Activated naive CD8-positive, alpha-beta T cell treated with anti-CD3 and anti-CD28 coated beads, Interleukin-2, amount 50 U/mL, for 24 hours (primary cell): ENCODE data around the gene GTPBP10.
A peak's percentile ranks its signal among the peaks of the same experiment; 100 is the strongest.
"Not testable (repeated sequence)": the region's sequence is repeated elsewhere in the genome, so short reads cannot be mapped to it uniquely, and the experiment has no call there.

Experiments used
- ATAC-seq: fragments of 150-1000 bp; cut with Tn5 transposase; one replicate; pipeline ENCODE4 v1.10.0; 2021
- DNase-seq: peaks from one replicate; pipeline ENCODE4 v3.0.0; 2021
- H3K27ac Mint-ChIP-seq: one replicate; pipeline ENCODE4 v1.8.0; 2021; ENCODE audit warnings: mild to moderate bottlenecking, mixed read lengths
- H3K27me3 Mint-ChIP-seq: one replicate; pipeline ENCODE4 v1.8.0; 2021; ENCODE audit warnings: mixed read lengths
- H3K36me3 Mint-ChIP-seq: one replicate; pipeline ENCODE4 v1.8.0; 2021; ENCODE audit warnings: low read depth, mixed read lengths
- H3K4me1 Mint-ChIP-seq: one replicate; pipeline ENCODE4 v1.8.0; 2021; ENCODE audit warnings: mixed read lengths
- H3K4me3 Mint-ChIP-seq: one replicate; pipeline ENCODE4 v1.8.0; 2021; ENCODE audit warnings: mild to moderate bottlenecking, moderate library complexity, mixed read lengths
- H3K9me3 Mint-ChIP-seq: one replicate; pipeline ENCODE4 v1.8.0; 2021; ENCODE audit warnings: mixed read lengths

The GTPBP10 gene

GRCh38 chr7:90334926-90335325 lies 11.6 kb upstream of the GTPBP10 start:
- H3K36me3 Mint-ChIP-seq, H3K9me3 Mint-ChIP-seq, H3K4me1 Mint-ChIP-seq, DNase-seq, H3K27me3 Mint-ChIP-seq, H3K4me3 Mint-ChIP-seq, ATAC-seq, H3K27ac Mint-ChIP-seq: not testable (repeated sequence)

GRCh38 chr7:90337106-90337505 lies 9.4 kb upstream of the GTPBP10 start:
- peaks cover 2% of the 10 kb centered on the region for H3K27me3 Mint-ChIP-seq
- no peaks in the 10 kb centered on the region for H3K36me3 Mint-ChIP-seq
- no peaks in the 10 kb centered on the region for H3K4me1 Mint-ChIP-seq
- ATAC-seq (no peak), DNase-seq (no peak)
- no peak overlapping the region for H3K4me3 Mint-ChIP-seq
- no peak overlapping the region for H3K27ac Mint-ChIP-seq
- H3K9me3 Mint-ChIP-seq, result no peaks in the 10 kb centered on the region

- H3K9me3 Mint-ChIP-seq, result peaks cover 4% of the 10 kb centered on the region
- H3K36me3 Mint-ChIP-seq, result peaks cover 17% of the 10 kb centered on the region
- H3K27me3 Mint-ChIP-seq, result peaks cover 1% of the 10 kb centered on the region
- H3K4me3 Mint-ChIP-seq, result peak overlapping the region; percentile 90
- H3K27ac Mint-ChIP-seq, result peak overlapping the region; percentile 96
- DNase-seq (no peak), ATAC-seq (no peak)
- H3K4me1 Mint-ChIP-seq, result peaks cover 38% of the 10 kb centered on the region
Measured at GRCh38 chr7:90345016-90345415, 1.5 kb upstream of the GTPBP10 start.

GRCh38 chr7:90345595-90346335 lies 751 bp upstream of the GTPBP10 start:
- DNase-seq (no peak), ATAC-seq (no peak)
- peaks cover 4% of the 10 kb centered on the region for H3K9me3 Mint-ChIP-seq
- H3K36me3 Mint-ChIP-seq, result peaks cover 23% of the 10 kb centered on the region
- H3K27me3 Mint-ChIP-seq, result peaks cover 1% of the 10 kb centered on the region
- peaks cover 44% of the 10 kb centered on the region for H3K4me1 Mint-ChIP-seq
- H3K4me3 Mint-ChIP-seq, result peak overlapping the region; percentile 90
- H3K27ac Mint-ChIP-seq, result peak overlapping the region; percentile 96

- Mint-ChIP-seq H3K4me1 (peaks cover 54% of the 10 kb centered on the region), H3K27me3 (peaks cover 1% of the 10 kb centered on the region), H3K27ac (peak overlapping the region; percentile 96)
Measured at GRCh38 chr7:90347759-90348158, 1.2 kb downstream of the GTPBP10 start.

GRCh38 chr7:90349305-90349704 lies 2.8 kb downstream of the GTPBP10 start:
- Mint-ChIP-seq H3K36me3 (peaks cover 42% of the 10 kb centered on the region), H3K27me3 (peaks cover 1% of the 10 kb centered on the region), H3K27ac (no peak overlapping the region), H3K4me3 (no peak overlapping the region), H3K9me3 (peaks cover 4% of the 10 kb centered on the region), H3K4me1 (peaks cover 56% of the 10 kb centered on the region)
- ATAC-seq (no peak), DNase-seq (no peak)

More at GRCh38 chr7:90347759-90348158, 1.2 kb downstream of the GTPBP10 start:
- Mint-ChIP-seq H3K4me3 (peak overlapping the region; percentile 90), H3K36me3 (peaks cover 29% of the 10 kb centered on the region), H3K9me3 (peaks cover 4% of the 10 kb centered on the region)
- ATAC-seq (no peak), DNase-seq (no peak)

GRCh38 chr7:90350032-90350431 lies 3.5 kb downstream of the GTPBP10 start:
- not testable (repeated sequence) for H3K27ac Mint-ChIP-seq, DNase-seq, H3K4me3 Mint-ChIP-seq, H3K27me3 Mint-ChIP-seq, ATAC-seq, H3K9me3 Mint-ChIP-seq
- Mint-ChIP-seq H3K36me3 (peaks cover 48% of the 10 kb centered on the region), H3K4me1 (peaks cover 56% of the 10 kb centered on the region)

- DNase-seq, result no peak
- no peak overlapping the region for H3K4me3 Mint-ChIP-seq
- no peaks in the 10 kb centered on the region for H3K27me3 Mint-ChIP-seq
- H3K27ac Mint-ChIP-seq, result no peak overlapping the region
- ATAC-seq, result no peak
- H3K36me3 Mint-ChIP-seq, result peaks cover 64% of the 10 kb centered on the region
- peaks cover 14% of the 10 kb centered on the region for H3K9me3 Mint-ChIP-seq
- H3K4me1 Mint-ChIP-seq, result peaks cover 36% of the 10 kb centered on the region
Measured at GRCh38 chr7:90351987-90352386, 5.5 kb downstream of the GTPBP10 start.

GRCh38 chr7:90383422-90383821 lies 36.9 kb downstream of the GTPBP10 start:
- DNase-seq (no peak), ATAC-seq (no peak)
- Mint-ChIP-seq H3K4me1 (peaks cover 1% of the 10 kb centered on the region), H3K9me3 (no peaks in the 10 kb centered on the region), H3K36me3 (peaks cover 60% of the 10 kb centered on the region), H3K27me3 (no peaks in the 10 kb centered on the region), H3K27ac (no peak overlapping the region), H3K4me3 (no peak overlapping the region)

GRCh38 chr7:90383861-90384260 lies 37.3 kb downstream of the GTPBP10 start:
- no peak overlapping the region for H3K4me3 Mint-ChIP-seq
- H3K36me3 Mint-ChIP-seq, result peaks cover 61% of the 10 kb centered on the region
- H3K27me3 Mint-ChIP-seq, result no peaks in the 10 kb centered on the region
- DNase-seq (no peak), ATAC-seq (no peak)
- H3K4me1 Mint-ChIP-seq, result peaks cover 1% of the 10 kb centered on the region
- no peak overlapping the region for H3K27ac Mint-ChIP-seq
- H3K9me3 Mint-ChIP-seq, result no peaks in the 10 kb centered on the region

GRCh38 chr7:90384433-90384832 lies 37.9 kb downstream of the GTPBP10 start:
- Mint-ChIP-seq H3K4me3 (no peak overlapping the region), H3K27me3 (no peaks in the 10 kb centered on the region), H3K36me3 (peaks cover 58% of the 10 kb centered on the region), H3K27ac (no peak overlapping the region), H3K9me3 (no peaks in the 10 kb centered on the region), H3K4me1 (peaks cover 1% of the 10 kb centered on the region)
- DNase-seq, result no peak
- ATAC-seq, result no peak

- Mint-ChIP-seq H3K4me1 (peaks cover 1% of the 10 kb centered on the region), H3K4me3 (no peak overlapping the region), H3K9me3 (no peaks in the 10 kb centered on the region), H3K27me3 (no peaks in the 10 kb centered on the region), H3K36me3 (peaks cover 42% of the 10 kb centered on the region), H3K27ac (no peak overlapping the region)
- ATAC-seq (no peak), DNase-seq (no peak)
Measured at GRCh38 chr7:90387470-90388240, 41.1 kb downstream of the GTPBP10 start.

GRCh38 chr7:90390926-90391325 lies 44.4 kb downstream of the GTPBP10 start:
- Mint-ChIP-seq H3K27me3 (no peaks in the 10 kb centered on the region), H3K36me3 (peaks cover 37% of the 10 kb centered on the region), H3K4me1 (peaks cover 1% of the 10 kb centered on the region), H3K4me3 (no peak overlapping the region), H3K27ac (no peak overlapping the region), H3K9me3 (peaks cover 17% of the 10 kb centered on the region)
- no peak for ATAC-seq
- DNase-seq, result no peak

GRCh38 chr7:90391488-90391887 lies 45.0 kb downstream of the GTPBP10 start:
- peaks cover 35% of the 10 kb centered on the region for H3K36me3 Mint-ChIP-seq
- peaks cover 22% of the 10 kb centered on the region for H3K9me3 Mint-ChIP-seq
- H3K4me1 Mint-ChIP-seq, result peaks cover 1% of the 10 kb centered on the region
- no peak overlapping the region for H3K27ac Mint-ChIP-seq
- H3K4me3 Mint-ChIP-seq, result no peak overlapping the region
- H3K27me3 Mint-ChIP-seq, result no peaks in the 10 kb centered on the region
- DNase-seq (no peak), ATAC-seq (no peak)

GRCh38 chr7:90396420-90396819 lies 49.9 kb downstream of the GTPBP10 start:
- Mint-ChIP-seq H3K4me3 (no peak overlapping the region), H3K27me3 (no peaks in the 10 kb centered on the region), H3K36me3 (peaks cover 20% of the 10 kb centered on the region), H3K4me1 (no peaks in the 10 kb centered on the region), H3K9me3 (peaks cover 52% of the 10 kb centered on the region), H3K27ac (no peak overlapping the region)
- no peak for DNase-seq
- ATAC-seq, result no peak
